ENCODE measurements around the gene CLEC4E.
"Not testable (repeated sequence)": the region's sequence is repeated elsewhere in the genome, so short reads cannot be mapped to it uniquely, and the experiment has no call there.

CLEC4E gene

DNA sequence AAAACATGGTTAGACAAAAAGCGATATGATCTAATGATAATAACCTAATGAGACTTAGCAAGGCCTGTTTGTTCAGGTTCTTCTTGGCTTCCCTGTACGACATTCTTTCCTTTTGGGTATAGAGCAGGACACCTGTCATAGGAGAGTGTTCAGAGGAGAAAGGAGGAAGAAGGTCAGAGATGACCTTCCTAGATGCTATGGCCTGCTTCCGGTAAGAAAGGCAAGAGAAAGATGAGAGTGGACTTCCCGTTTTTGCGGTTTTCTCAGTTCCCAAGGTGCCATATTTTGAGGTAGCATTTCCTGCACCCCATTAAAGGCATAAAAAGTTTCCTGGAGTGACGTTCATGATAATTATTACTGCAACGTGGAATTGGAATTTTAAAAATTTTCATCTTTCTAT lies 8.7 kb downstream of the CLEC4E start:
- no peak for DNase-seq

- no peak for DNase-seq
Observed at GRCh38 chr12:8527250-8528130, 13.2 kb downstream of the CLEC4E start.

DNA sequence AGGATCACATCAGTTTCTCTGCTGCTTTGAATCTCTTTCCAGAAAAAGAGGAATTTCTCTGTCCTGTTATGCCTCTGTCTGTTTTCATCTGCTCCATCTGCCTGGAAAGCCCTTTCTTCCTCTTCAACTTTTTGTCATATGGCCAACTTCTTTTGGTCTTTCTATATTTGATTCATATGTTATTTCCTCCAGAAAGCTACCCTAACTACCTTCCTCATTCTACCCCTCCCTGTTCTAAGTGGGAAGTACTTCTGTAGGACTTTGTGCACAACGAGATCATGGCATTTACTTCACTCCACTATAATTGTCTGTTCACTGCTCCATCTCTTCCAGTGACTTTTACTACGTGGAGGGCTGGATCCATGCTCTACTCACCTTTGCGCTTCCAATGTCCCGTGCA lies 21.5 kb downstream of the CLEC4E start:
- no peak for DNase-seq

DNA sequence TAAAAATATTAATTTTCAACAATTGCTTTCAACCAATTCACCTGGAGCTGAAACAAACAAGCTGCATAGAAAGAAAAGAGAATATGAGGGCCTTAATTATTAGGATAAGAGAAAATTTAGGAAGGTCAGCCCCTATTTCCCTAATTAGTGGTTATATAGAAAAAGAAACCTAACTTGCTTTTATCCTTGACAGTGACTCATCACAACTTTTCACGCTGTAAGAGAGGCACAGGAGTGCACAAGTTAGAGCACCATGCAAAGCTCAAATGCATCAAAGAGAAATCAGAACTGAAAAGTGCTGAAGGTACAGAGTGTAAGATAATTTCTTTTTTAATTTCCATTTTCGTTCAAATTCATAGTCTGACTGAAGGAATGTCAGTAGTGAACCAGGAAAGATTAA lies 22.7 kb downstream of the CLEC4E start:
- no peak for DNase-seq

- DNase-seq, result no peak
Observed at GRCh38 chr12:8513256-8513655, 27.4 kb downstream of the CLEC4E start, which contains the start of gene CLEC4D. CLEC4D (plus strand) TSS chr12:8513503; CDS start chr12:8513733, 230 bp downstream.

GRCh38 chr12:8508910-8509841 lies 31.5 kb downstream of the CLEC4E start:
- no peak for DNase-seq

DNA sequence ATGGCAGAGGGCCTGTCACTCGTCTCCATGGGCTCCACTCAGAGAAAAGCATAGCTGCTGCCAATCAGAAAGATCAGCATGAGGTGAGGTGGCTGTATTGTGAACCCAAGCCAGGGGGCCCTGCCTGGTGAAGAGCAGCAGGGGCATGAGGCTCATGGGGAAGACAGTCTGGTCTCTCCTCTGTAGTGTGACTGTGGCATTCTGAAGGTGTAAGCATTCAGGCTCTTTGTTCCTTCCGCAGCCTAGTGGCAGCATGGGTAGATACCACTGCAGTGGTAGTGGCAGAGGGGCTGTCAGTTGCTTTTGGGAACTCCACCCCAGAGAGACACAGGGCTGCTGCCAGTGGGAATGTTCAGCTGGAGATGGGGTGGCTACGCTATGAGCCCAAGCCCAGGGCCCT lies 32.5 kb downstream of the CLEC4E start:
- DNase-seq, result no peak

DNA sequence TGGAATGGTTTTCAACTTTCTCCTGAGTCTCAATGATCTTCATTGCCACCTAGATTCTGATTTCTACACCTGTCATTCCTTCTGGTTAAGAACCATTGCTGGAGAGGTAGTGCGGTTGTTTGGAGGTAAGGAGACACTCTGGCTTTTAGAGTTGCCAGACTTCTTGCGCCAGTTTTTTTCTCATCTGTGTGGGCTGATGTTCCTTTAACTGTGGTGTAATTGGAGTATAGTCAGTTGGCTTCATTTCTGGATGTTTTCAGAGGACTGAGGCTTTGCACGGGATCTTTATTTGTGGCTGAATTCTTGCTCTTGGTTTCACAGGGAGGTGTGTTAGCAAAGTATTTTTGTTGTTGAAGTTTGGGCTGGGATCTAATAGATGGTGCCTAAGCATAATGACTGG lies 33.1 kb downstream of the CLEC4E start:
- DNase-seq, result no peak

DNA sequence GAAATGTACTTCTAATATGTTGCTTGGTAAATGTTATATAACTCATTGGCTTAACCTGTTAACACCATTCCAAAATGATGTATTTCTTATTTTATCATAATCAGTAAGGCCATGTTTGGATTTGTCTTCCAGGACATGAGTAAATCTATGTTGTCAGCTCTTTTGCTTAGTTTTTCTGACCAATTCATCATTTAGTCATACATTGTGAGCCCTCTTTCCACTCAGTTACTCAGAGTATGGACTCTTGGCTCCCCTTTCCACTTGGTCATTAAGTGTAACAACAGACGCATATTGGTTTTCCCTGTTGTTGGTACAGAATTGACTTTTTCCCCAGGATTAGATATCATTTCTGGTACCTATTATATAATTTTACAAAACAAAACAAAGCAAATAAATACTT lies 36.4 kb downstream of the CLEC4E start:
- no peak for DNase-seq

DNA sequence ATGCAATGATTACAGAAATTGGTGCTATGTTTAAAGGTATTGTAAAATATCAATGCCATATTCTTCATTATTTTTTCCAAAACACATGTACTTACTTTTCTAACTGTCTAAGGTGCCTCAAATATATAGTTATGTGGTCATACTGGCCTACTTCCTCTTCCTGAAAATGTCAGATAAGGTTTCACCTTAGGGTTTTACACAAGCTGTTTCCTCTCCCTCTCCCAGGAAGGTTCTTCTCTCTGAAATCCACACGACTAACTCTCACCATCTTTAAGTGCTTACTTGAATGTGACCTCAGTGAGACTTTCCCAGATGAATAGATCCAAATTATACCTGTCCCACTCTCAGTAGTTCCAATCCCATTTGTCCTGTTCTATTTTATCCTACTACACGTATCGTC lies 39.0 kb downstream of the CLEC4E start:
- no peak for DNase-seq

DNA sequence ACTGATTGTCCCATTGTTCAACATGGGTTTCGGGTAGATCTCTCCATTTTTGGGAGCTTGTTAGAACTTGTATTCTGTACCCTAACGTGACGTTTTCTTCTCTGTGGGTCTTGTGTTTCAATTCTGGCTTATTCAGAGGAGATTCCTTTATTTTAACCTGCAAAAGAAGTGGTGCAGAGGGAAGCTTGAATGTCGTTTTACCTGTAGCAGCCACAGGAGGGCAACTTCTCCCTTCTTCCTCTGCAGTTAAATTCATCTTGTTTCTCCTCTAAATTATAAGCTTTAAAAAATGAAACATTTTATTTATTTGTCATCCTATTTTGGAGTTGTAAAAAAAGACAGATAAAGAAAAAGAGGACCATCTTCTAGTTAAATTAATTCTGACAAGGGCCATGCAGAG lies 41.1 kb downstream of the CLEC4E start:
- DNase-seq, result no peak

GRCh38 chr12:8496074-8496473 lies 44.6 kb downstream of the CLEC4E start:
- DNase-seq, result not testable (repeated sequence)

DNA sequence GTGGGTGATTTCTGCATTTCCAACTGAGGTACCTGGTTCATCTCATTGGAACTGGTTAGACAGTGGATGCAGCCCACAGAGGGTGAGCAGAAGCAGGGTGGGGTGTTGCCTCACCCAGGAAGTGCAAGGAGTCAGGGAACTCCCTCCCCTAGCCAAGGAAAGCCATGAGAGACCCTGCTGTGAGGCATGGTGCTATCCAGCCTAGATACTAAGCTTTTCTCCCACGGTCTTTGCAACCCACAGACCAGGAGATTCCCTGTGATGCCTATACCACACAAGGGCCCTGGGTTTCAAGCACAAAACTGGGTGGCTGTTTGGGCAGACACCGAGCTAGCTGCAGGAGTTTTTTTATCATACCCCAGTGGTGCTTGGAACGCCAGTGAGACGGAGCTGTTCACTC lies 45.0 kb downstream of the CLEC4E start:
- not testable (repeated sequence) for DNase-seq

GRCh38 chr12:8493084-8493483 lies 47.6 kb downstream of the CLEC4E start:
- no peak for DNase-seq

DNA sequence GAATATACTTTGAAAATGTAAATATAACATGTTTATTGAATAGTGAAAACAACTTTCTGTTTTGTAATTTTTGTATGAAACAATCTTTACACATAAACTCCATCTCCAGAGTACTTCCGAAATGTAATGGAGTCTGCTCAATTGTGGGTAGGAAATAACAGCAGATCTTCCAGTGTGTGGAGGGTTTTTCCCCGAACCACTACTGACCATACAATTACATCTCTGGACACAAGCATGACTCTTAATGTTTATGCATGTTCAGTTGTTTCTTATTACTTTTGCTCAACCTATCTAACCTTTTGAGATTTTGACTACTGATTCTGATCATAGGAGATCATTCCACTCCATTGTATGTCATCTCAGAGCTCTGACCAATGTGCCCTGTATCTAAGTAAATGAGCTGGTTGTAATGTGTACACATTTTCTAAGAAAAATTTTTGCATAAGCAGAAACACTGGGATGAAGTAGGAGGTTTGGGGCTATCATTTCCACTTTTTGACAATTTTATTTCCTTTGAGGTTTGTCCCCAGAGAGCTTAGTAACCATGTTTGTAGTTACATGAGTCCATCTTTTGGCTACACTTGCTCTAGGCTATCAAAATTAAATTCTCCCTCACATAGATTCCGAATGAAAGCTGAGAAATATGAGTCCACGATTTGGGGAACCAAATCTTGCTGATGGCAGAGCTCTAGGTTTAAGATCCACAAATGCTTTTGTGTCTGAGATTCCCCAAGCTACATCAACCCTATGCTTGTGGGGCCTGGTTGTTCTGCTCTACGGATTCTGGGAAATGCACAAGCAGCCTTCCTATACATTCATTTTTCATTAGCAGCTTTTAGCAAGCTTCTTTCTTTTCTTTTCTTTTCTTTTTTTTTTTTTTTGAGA lies 48.8 kb downstream of the CLEC4E start:
- DNase-seq, result no peak
